Measurements from ENCODE around the gene ZNF593.

ZNF593 gene

DNA sequence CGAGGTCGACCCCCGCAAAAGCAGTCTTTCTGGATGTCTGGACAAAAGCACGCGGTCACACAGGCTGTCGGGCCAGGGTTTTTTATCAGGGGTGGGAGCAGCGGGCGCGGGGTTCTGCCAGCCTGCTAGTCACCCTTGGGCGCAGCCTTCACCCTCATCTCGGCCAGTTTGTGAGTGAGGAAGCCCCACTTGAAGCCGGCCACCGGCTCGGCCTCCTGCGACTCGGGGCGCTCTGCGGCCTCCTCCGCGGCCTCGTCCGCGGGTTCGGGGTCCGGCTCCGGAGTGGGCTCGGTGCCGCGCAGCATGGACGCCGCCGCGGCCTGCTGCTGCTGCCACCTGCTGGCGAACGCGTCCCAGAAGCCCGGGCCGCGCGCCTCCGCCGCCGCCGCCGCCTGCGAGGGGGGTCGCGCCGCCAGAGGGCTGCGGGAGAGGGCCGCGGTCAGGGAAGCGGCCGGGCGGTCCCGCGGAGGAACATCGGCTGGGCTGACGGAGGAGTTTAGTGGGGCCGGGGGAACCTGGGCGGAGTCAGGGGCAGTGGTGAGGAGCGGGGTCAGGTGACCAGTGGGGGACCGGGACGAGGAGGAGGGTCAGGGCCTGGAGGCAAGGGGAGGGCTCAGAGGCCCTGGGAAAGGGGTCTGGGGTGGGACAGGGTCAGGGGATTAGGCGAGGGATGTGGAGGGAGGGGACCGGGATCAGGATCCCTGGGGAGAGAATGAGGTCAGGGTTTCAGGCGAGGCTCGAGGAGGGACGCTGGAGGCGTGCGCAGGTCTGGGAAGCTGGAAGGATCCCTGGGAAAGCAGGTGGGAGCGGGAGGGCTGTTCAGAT is 5.5 kb upstream of the ZNF593 start:
- peaks cover 68% of the 10 kb centered on the region for H3K27me3 ChIP-seq (ENCODE audit: control insufficient read depth, insufficient read depth, low read length)
- no peaks in the 10 kb centered on the region for H3K9me3 ChIP-seq (ENCODE audit: control insufficient read depth, insufficient read depth, low read length)
- peaks cover 27% of the 10 kb centered on the region for H3K4me1 ChIP-seq (ENCODE audit: control insufficient read depth, insufficient read depth, low read length)
- peak overlapping the region; percentile 61 for H3K4me3 ChIP-seq (ENCODE audit: low read depth, low read length)
- peak overlapping the region; percentile 79 for H3K9ac ChIP-seq (ENCODE audit: low read depth, low read length)
- H3K36me3 ChIP-seq (ENCODE audit: control insufficient read depth, insufficient read depth, low read length) = no peaks in the 10 kb centered on the region

DNA sequence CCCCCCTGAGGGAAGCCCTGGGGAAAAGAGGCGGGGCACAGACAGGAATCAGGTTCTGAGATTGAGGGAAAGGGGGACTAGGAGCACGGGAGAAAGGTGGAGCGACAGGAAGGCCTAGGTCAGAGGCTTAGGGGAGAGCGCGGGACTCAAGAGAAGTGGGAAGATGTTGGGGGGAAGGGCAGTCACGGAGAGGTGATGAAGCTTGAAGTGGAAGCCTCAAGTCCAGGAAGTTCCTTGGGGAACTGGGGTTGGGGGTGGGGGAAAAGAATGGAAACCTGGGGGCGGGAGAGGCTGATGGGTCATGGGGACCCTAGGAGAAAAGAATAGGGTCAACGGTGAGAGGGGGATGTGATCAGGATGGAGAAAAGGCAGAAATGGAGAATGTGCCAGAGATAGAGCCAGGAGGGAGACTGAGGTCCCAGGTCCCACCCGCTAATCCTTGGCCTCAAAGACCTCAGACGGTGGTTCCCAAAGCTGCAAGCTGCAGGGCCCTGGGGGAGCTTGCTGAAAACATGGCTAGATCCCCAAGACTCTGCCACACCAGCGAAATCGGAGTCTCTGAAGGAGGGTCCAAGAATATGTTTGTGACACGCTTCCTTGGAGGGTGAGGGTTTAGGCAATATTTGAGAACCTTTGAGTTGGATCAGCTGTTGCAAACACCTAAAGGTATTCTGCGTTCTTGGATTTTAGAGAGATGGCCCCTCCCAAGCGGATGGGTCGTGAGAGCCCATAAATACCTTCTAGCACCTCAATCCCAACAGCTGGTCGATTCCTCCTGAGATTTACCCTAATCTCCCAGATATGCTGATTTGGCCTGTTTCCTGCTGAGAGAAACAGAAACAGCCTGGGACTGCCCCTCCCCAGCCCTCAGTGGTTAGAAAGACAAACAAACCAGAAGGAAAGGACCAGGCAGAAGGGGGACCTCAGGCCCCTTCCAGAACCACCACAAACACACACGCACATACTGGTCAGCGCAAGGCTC is 4.6 kb upstream of the ZNF593 start:
- no peaks in the 10 kb centered on the region for H3K9me3 ChIP-seq (ENCODE audit: control insufficient read depth, insufficient read depth, low read length)
- H3K27me3 ChIP-seq (ENCODE audit: control insufficient read depth, insufficient read depth, low read length) = peaks cover 62% of the 10 kb centered on the region
- H3K9ac ChIP-seq (ENCODE audit: low read depth, low read length) = peak overlapping the region; percentile 79
- H3K4me3 ChIP-seq (ENCODE audit: low read depth, low read length) = peak overlapping the region; percentile 61
- no peaks in the 10 kb centered on the region for H3K36me3 ChIP-seq (ENCODE audit: control insufficient read depth, insufficient read depth, low read length)
- H3K4me1 ChIP-seq (ENCODE audit: control insufficient read depth, insufficient read depth, low read length) = peaks cover 27% of the 10 kb centered on the region

DNA sequence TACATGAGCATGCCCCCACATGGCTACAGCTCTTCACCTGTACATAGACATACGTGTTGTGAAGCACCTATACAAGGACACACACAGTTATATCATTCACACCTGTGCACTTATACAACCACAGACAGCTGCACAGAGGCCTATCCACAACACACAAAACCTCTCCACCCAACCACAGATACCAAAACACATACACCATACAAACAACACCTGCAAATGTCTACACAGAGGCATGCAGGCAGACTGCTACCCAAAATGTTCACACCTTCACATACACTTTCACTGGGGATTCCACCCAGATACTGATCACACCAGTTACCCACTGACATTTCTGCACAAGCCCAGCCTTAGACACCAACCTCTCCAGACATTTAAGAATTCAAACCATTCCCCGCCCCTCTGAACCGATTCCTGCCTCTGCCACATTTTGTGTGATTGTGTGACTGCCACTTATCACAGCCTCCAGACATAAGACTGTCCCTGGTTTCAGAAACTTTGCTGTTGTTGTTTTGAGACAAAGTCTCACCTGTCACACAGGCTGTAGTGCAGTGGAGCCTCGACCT is 2.9 kb upstream of the ZNF593 start:
- Histone ChIP-seq H3K27me3 (ENCODE audit: control insufficient read depth, insufficient read depth, low read length) (peaks cover 48% of the 10 kb centered on the region), H3K4me1 (ENCODE audit: control insufficient read depth, insufficient read depth, low read length) (peaks cover 22% of the 10 kb centered on the region), H3K9me3 (ENCODE audit: control insufficient read depth, insufficient read depth, low read length) (no peaks in the 10 kb centered on the region), H3K4me3 (ENCODE audit: low read depth, low read length) (no peak overlapping the region), H3K9ac (ENCODE audit: low read depth, low read length) (no peak overlapping the region), H3K36me3 (ENCODE audit: control insufficient read depth, insufficient read depth, low read length) (no peaks in the 10 kb centered on the region)

DNA sequence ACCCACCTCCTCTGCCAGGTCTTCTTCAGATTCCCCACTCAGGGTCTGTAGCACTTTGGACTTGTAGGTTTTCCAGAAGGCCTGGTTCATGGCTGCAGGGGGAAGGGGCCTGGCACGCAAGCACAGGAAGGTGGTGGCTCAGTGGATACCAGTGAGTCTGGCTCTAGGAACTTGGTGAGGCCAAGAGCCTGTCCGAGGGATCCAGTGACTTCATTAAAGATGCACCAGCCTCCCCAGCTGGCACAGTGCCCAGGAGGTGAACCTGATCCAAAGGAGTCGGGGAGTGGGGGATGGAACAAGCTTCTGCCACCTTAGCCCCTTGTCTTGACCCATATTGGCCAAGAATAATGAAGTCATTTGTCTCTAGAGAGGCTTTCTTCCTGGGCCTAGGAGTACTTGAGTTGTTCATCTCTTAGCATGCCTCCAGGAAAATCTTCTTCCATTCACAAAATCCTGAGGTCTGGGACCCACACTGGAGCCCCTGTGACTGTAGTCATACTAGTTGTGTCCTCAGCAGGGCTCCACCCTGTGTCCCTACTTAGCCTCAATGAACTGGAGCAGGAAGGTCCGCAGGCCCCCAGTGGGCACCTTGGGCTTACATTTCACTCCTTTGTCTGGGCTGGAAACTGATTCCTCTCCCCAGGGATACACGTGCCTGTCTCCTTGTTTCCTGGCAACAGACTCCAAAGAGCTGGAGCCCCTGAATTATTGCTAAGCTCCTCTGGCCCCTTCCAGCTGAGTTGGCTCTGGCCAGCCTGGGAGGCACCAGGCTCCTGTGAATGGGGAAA is 1.1 kb upstream of the ZNF593 start, which contains the start of gene C1orf232:
C1orf232 (minus strand) TSS at position 554 of the 788 bp plus-strand sequence; CDS start at position 90, 464 bp downstream.
- H3K4me1 ChIP-seq (ENCODE audit: control insufficient read depth, insufficient read depth, low read length) = peaks cover 18% of the 10 kb centered on the region
- H3K9ac ChIP-seq (ENCODE audit: low read depth, low read length) = peak within 1 kb of the TSS; percentile 79
- no peaks in the 10 kb centered on the region for H3K36me3 ChIP-seq (ENCODE audit: control insufficient read depth, insufficient read depth, low read length)
- no peaks in the 10 kb centered on the region for H3K9me3 ChIP-seq (ENCODE audit: control insufficient read depth, insufficient read depth, low read length)
- peaks cover 32% of the 10 kb centered on the region for H3K27me3 ChIP-seq (ENCODE audit: control insufficient read depth, insufficient read depth, low read length)
- peak within 1 kb of the TSS; percentile 75 for H3K4me3 ChIP-seq (ENCODE audit: low read depth, low read length)

DNA sequence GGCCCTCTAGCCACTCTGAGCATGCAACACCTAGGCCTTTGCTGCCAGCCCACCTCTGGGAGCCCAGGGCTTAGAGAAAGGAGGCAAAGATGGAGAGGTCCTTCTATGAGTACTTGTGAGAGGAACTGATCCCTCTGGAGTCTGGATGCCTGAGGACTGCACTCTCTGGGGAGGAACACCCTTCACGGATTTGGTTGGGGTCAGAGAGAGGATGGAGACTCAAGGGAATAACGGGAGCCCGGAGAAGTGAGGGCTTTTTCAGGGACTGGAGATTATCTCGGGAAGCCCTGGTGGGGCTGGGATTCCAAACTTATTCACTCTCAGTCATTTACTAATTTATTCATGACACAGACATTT is 532 bp upstream of the ZNF593 start:
- peak overlapping the region; percentile 75 for H3K4me3 ChIP-seq (ENCODE audit: low read depth, low read length)
- peaks cover 18% of the 10 kb centered on the region for H3K4me1 ChIP-seq (ENCODE audit: control insufficient read depth, insufficient read depth, low read length)
- H3K9ac ChIP-seq (ENCODE audit: low read depth, low read length) = no peak overlapping the region
- H3K27me3 ChIP-seq (ENCODE audit: control insufficient read depth, insufficient read depth, low read length) = peaks cover 27% of the 10 kb centered on the region
- H3K36me3 ChIP-seq (ENCODE audit: control insufficient read depth, insufficient read depth, low read length) = no peaks in the 10 kb centered on the region
- H3K9me3 ChIP-seq (ENCODE audit: control insufficient read depth, insufficient read depth, low read length) = no peaks in the 10 kb centered on the region

DNA sequence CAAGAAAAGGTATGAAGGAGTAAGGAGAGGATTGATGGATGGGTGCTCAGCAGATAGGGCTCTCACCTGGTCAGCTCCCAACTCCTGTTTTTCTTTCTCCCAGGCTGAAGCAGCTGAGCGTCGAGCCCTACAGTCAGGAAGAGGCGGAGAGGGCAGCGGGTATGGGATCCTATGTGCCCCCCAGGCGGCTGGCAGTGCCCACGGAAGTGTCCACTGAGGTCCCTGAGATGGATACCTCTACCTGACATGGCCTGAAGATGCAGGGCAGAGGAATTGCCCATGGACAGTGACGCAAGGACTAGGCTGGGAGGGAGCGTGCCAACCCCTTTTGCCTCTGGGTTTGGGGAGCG is 739 bp downstream of the ZNF593 start:
- H3K9me3 ChIP-seq (ENCODE audit: control insufficient read depth, insufficient read depth, low read length) = no peaks in the 10 kb centered on the region
- H3K4me1 ChIP-seq (ENCODE audit: control insufficient read depth, insufficient read depth, low read length) = peaks cover 11% of the 10 kb centered on the region
- H3K36me3 ChIP-seq (ENCODE audit: control insufficient read depth, insufficient read depth, low read length) = no peaks in the 10 kb centered on the region
- H3K4me3 ChIP-seq (ENCODE audit: low read depth, low read length) = peak overlapping the region; percentile 75
- peak overlapping the region; percentile 79 for H3K9ac ChIP-seq (ENCODE audit: low read depth, low read length)
- peaks cover 25% of the 10 kb centered on the region for H3K27me3 ChIP-seq (ENCODE audit: control insufficient read depth, insufficient read depth, low read length)

DNA sequence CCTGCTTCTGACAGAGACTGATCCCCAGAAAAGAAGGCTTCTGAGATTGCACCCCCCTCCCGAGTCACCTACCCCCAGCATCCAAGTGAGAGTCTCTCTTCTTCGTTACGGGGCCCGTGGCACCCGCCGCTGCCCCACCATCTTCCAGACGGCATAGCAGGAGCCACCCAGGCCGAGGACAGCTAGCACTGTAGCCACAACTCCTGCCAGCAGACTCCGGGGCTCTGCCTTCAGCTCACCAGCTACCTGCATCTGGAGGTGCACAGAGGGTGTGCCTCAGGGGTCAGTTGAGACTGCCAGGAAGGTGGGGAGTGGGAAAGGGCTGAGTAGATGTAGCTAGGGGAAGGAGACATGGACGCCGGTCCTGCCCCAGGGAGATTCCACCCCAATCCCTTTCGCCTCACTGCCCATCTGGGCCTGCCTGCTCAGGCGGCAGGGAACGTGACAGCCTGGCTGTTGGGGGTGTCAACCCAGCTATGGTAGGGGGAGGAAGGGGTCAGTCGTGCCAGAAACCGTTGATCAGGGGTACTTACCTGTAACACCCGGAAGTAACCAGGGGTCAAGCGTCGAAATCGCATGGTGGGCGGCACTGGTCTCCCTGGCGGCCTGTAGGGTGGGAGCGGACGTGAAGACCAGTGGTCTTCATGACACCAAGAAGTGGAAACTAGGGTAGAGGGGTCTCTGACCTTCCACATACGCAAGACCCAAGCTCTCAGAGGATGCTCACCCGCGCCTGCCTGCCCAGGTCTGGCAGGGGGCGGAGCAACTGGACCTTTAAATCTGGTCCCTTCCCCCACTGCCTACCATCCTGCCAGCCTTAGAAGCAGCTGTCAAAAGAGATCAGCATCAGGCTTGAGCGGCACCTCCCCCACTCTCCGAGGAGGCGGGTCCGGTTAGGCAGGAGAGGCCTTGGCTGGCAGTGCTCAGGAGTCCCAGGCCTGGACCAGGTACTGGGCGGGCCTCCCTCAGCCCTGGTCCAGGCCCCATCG is 1.7 kb downstream of the ZNF593 start, which contains the start of gene ZNF593OS:
ZNF593OS (minus strand) TSS at position 749 of the 989 bp plus-strand sequence; CDS start at position 578, 171 bp downstream.
- peak within 1 kb of the TSS; percentile 75 for H3K4me3 ChIP-seq (ENCODE audit: low read depth, low read length)
- H3K9me3 ChIP-seq (ENCODE audit: control insufficient read depth, insufficient read depth, low read length) = no peaks in the 10 kb centered on the region
- H3K27me3 ChIP-seq (ENCODE audit: control insufficient read depth, insufficient read depth, low read length) = peaks cover 21% of the 10 kb centered on the region
- no peak within 1 kb of the TSS for H3K9ac ChIP-seq (ENCODE audit: low read depth, low read length)
- no peaks in the 10 kb centered on the region for H3K36me3 ChIP-seq (ENCODE audit: control insufficient read depth, insufficient read depth, low read length)
- H3K4me1 ChIP-seq (ENCODE audit: control insufficient read depth, insufficient read depth, low read length) = peaks cover 8% of the 10 kb centered on the region

DNA sequence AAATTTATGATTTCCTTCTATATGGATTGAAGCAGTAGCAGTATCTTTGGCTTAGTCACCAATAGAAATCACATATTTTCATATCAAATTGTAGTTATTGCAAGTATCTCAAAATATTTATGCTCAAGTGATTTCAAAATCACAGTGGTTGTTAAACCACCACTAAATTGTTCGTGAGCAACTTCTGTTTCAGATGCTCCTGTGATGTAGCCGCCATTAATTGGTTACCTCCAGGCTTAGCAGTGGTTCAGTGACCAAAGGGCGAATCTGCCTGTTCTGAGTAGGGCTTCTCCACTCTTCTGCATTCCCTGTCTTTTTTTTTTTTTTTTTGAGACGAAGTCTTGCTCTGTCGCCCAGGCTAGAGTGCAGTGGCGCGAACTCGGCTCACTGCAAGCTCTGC is 5.6 kb downstream of the ZNF593 start:
- Histone ChIP-seq H3K4me1 (ENCODE audit: control insufficient read depth, insufficient read depth, low read length) (peaks cover 2% of the 10 kb centered on the region), H3K27me3 (ENCODE audit: control insufficient read depth, insufficient read depth, low read length) (no peaks in the 10 kb centered on the region), H3K9me3 (ENCODE audit: control insufficient read depth, insufficient read depth, low read length) (no peaks in the 10 kb centered on the region), H3K9ac (ENCODE audit: low read depth, low read length) (no peak overlapping the region), H3K36me3 (ENCODE audit: control insufficient read depth, insufficient read depth, low read length) (no peaks in the 10 kb centered on the region), H3K4me3 (ENCODE audit: low read depth, low read length) (no peak overlapping the region)

DNA sequence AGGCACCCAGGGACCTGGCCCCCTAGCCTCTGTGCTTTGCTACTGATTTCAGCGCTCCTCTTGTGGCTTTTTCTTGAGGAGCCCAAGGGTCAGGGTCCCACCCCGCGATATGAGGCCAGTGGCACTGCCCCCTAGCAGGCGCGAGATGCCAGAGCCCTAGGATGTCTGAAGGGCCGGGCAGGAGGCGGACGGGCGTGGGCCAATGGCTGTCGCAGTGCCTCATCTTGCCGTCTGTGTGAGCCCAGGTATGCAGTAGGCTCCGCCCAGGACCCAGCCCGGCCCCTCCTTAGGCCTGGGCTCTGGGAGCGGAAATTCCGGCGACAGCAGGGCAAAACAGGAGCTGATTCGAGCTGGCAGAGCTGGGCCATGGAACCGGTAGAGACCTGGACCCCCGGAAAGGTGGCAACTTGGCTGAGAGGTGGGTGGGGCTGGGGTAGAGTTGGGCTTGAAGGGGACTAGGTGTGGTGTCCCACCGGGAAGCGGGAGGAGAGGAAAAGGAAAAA is 7.5 kb downstream of the ZNF593 start, which contains the start of gene CNKSR1:
CNKSR1 (plus strand) TSS at position 310 of the 503 bp plus-strand sequence; CDS start at position 367, 57 bp downstream.
- no peaks in the 10 kb centered on the region for H3K9me3 ChIP-seq (ENCODE audit: control insufficient read depth, insufficient read depth, low read length)
- peaks cover 1% of the 10 kb centered on the region for H3K36me3 ChIP-seq (ENCODE audit: control insufficient read depth, insufficient read depth, low read length)
- peaks cover 2% of the 10 kb centered on the region for H3K4me1 ChIP-seq (ENCODE audit: control insufficient read depth, insufficient read depth, low read length)
- peak within 1 kb of the TSS; percentile 55 for H3K4me3 ChIP-seq (ENCODE audit: low read depth, low read length)
- H3K9ac ChIP-seq (ENCODE audit: low read depth, low read length) = peak within 1 kb of the TSS; percentile 41
- no peaks in the 10 kb centered on the region for H3K27me3 ChIP-seq (ENCODE audit: control insufficient read depth, insufficient read depth, low read length)

DNA sequence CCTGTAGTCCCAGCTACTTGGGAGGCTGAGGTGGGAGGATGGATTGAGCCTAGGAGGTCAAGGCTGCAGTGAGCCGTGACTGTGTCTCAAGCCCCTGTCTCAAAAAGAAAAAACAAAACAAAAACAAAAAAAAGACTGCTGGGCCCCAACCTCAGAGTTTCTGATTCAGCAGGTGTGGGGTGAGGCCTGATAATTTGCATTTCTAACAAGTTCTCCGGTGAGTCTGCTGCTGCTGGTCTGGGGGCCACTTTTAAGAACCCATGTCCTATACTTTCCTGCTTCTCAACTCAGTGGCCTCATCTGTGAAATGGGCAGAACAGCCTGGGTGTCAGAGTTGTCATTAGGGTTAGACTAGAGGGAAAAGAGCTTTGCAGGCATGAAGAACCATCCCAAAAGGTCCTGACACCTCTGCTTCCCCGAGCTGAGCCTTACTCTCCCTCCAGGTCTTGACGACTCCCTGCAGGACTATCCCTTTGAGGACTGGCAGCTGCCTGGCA is 10.3 kb downstream of the ZNF593 start:
- Histone ChIP-seq H3K4me3 (ENCODE audit: low read depth, low read length) (no peak overlapping the region), H3K36me3 (ENCODE audit: control insufficient read depth, insufficient read depth, low read length) (peaks cover 7% of the 10 kb centered on the region), H3K9me3 (ENCODE audit: control insufficient read depth, insufficient read depth, low read length) (no peaks in the 10 kb centered on the region), H3K4me1 (ENCODE audit: control insufficient read depth, insufficient read depth, low read length) (peaks cover 2% of the 10 kb centered on the region), H3K9ac (ENCODE audit: low read depth, low read length) (no peak overlapping the region), H3K27me3 (ENCODE audit: control insufficient read depth, insufficient read depth, low read length) (no peaks in the 10 kb centered on the region)

Data from iPS-15b (cell line).